HUES48 (cell line): ENCODE data around the gene WNT9A.
A peak's percentile ranks its signal among the peaks of the same experiment; 100 is the strongest.

Experiments
- H3K27ac ChIP-seq: one replicate; pipeline ENCODE4 v1.7.0; 2013; ENCODE audit warnings: low read depth, low read length, inconsistent platforms
- H3K27me3 ChIP-seq: 2 replicates; pipeline ENCODE4 v1.6.1; 2013; ENCODE audit warnings: mild to moderate bottlenecking, low read length; ENCODE audit not compliant: control insufficient read depth, insufficient read depth
- H3K36me3 ChIP-seq: 2 replicates; pipeline ENCODE4 v1.6.1; 2013; ENCODE audit warnings: low read length; ENCODE audit not compliant: control insufficient read depth, insufficient read depth
- H3K4me1 ChIP-seq: 2 replicates; pipeline ENCODE4 v1.6.1; 2013; ENCODE audit warnings: mild to moderate bottlenecking, low read length; ENCODE audit not compliant: control insufficient read depth, insufficient read depth
- H3K4me3 ChIP-seq: 2 replicates; pipeline ENCODE4 v1.5.1; 2013; ENCODE audit warnings: mild to moderate bottlenecking, low read depth, low read length
- H3K9ac ChIP-seq: 2 replicates; pipeline ENCODE4 v1.6.1; 2013; ENCODE audit warnings: mild to moderate bottlenecking, low read depth, low read length, moderate library complexity
- H3K9me3 ChIP-seq: 2 replicates; pipeline ENCODE4 v1.6.1; 2013; ENCODE audit warnings: low read length; ENCODE audit not compliant: control insufficient read depth, insufficient read depth

The WNT9A gene

GRCh38 chr1:227891955-227892488 lies 55.7 kb downstream of the WNT9A start:
- no peaks in the 10 kb centered on the region for H3K27me3 ChIP-seq
- H3K9me3 ChIP-seq: no peaks in the 10 kb centered on the region
- peaks cover 12% of the 10 kb centered on the region; the same call in 1 of the 2 replicates for H3K4me1 ChIP-seq
- no peak overlapping the region for H3K4me3 ChIP-seq
- H3K9ac ChIP-seq: no peak overlapping the region
- H3K36me3 ChIP-seq: no peaks in the 10 kb centered on the region
- H3K27ac ChIP-seq: no peak overlapping the region

GRCh38 chr1:227891223-227891954 lies 56.3 kb downstream of the WNT9A start:
- H3K27ac ChIP-seq: no peak overlapping the region
- H3K36me3 ChIP-seq: no peaks in the 10 kb centered on the region
- no peak overlapping the region for H3K9ac ChIP-seq
- peaks cover 12% of the 10 kb centered on the region; the same call in 1 of the 2 replicates for H3K4me1 ChIP-seq
- H3K4me3 ChIP-seq: no peak overlapping the region
- no peaks in the 10 kb centered on the region for H3K27me3 ChIP-seq
- H3K9me3 ChIP-seq: no peaks in the 10 kb centered on the region

GRCh38 chr1:227890451-227891222 lies 57.1 kb downstream of the WNT9A start:
- Histone ChIP-seq H3K4me1 (peaks cover 12% of the 10 kb centered on the region; the same call in 1 of the 2 replicates), H3K4me3 (no peak overlapping the region), H3K9me3 (no peaks in the 10 kb centered on the region)

GRCh38 chr1:227889863-227890405 lies 57.8 kb downstream of the WNT9A start:
- Histone ChIP-seq H3K4me3 (no peak overlapping the region), H3K4me1 (peaks cover 12% of the 10 kb centered on the region; the same call in 1 of the 2 replicates), H3K27ac (no peak overlapping the region), H3K27me3 (no peaks in the 10 kb centered on the region), H3K36me3 (no peaks in the 10 kb centered on the region), H3K9ac (no peak overlapping the region), H3K9me3 (no peaks in the 10 kb centered on the region)

More at GRCh38 chr1:227890451-227891222, 57.1 kb downstream of the WNT9A start:
- Histone ChIP-seq H3K36me3 (no peaks in the 10 kb centered on the region), H3K9ac (no peak overlapping the region), H3K27ac (no peak overlapping the region), H3K27me3 (no peaks in the 10 kb centered on the region)

- H3K4me3 ChIP-seq: no peak overlapping the region
- H3K9me3 ChIP-seq: no peaks in the 10 kb centered on the region
- H3K27ac ChIP-seq: no peak overlapping the region
- peaks cover 12% of the 10 kb centered on the region; the same call in 1 of the 2 replicates for H3K4me1 ChIP-seq
- no peaks in the 10 kb centered on the region for H3K36me3 ChIP-seq
- H3K9ac ChIP-seq: no peak overlapping the region
- H3K27me3 ChIP-seq: no peaks in the 10 kb centered on the region
These were observed 58.5 kb downstream of the WNT9A start for GRCh38 chr1:227889047-227889862.

- Histone ChIP-seq H3K27me3 (no peaks in the 10 kb centered on the region), H3K36me3 (no peaks in the 10 kb centered on the region), H3K27ac (no peak overlapping the region), H3K4me3 (no peak overlapping the region), H3K9ac (no peak overlapping the region), H3K9me3 (no peaks in the 10 kb centered on the region), H3K4me1 (peaks cover 12% of the 10 kb centered on the region; the same call in 1 of the 2 replicates)
These were observed 59.2 kb downstream of the WNT9A start for GRCh38 chr1:227888404-227889046.

GRCh38 chr1:227887697-227888403 lies 59.9 kb downstream of the WNT9A start:
- Histone ChIP-seq H3K27ac (no peak overlapping the region), H3K4me3 (peak overlapping the region; percentile 57), H3K36me3 (no peaks in the 10 kb centered on the region), H3K9ac (no peak overlapping the region), H3K9me3 (no peaks in the 10 kb centered on the region), H3K4me1 (peaks cover 12% of the 10 kb centered on the region; the same call in 1 of the 2 replicates), H3K27me3 (no peaks in the 10 kb centered on the region)

- no peaks in the 10 kb centered on the region for H3K9me3 ChIP-seq
- H3K36me3 ChIP-seq: no peaks in the 10 kb centered on the region
- H3K27ac ChIP-seq: no peak overlapping the region
- no peaks in the 10 kb centered on the region for H3K27me3 ChIP-seq
- peaks cover 10% of the 10 kb centered on the region; the same call in 1 of the 2 replicates for H3K4me1 ChIP-seq
- no peak overlapping the region for H3K9ac ChIP-seq
- H3K4me3 ChIP-seq: peak overlapping the region; percentile 57
These were observed 60.6 kb downstream of the WNT9A start for GRCh38 chr1:227886993-227887696.

- Histone ChIP-seq H3K27me3 (no peaks in the 10 kb centered on the region), H3K4me3 (peak overlapping the region; percentile 57), H3K27ac (no peak overlapping the region), H3K4me1 (peaks cover 10% of the 10 kb centered on the region; the same call in 1 of the 2 replicates), H3K36me3 (no peaks in the 10 kb centered on the region), H3K9ac (no peak overlapping the region), H3K9me3 (no peaks in the 10 kb centered on the region)
These were observed 61.2 kb downstream of the WNT9A start for GRCh38 chr1:227886503-227886961.
